Dendritic cell treated with granulocyte-macrophage colony-stimulating factor and Interleukin-4, amounts not matched to agents 40 ng/mL and 50 ng/mL, for 4 days (primary cell): ENCODE results near the gene PNCK.
"Not testable (repeated sequence)": the region's sequence is repeated elsewhere in the genome, so short reads cannot be mapped to it uniquely, and the experiment has no call there.

Experiments
- H3K27ac Mint-ChIP-seq: one replicate; pipeline ENCODE4 v1.8.0; 2022; ENCODE audit warnings: mild to moderate bottlenecking, mixed read lengths
- H3K27me3 Mint-ChIP-seq: one replicate; pipeline ENCODE4 v1.8.0; 2022; ENCODE audit warnings: mild to moderate bottlenecking, mixed read lengths
- H3K36me3 Mint-ChIP-seq: one replicate; pipeline ENCODE4 v1.8.0; 2022; ENCODE audit warnings: low read depth, mixed read lengths
- H3K4me1 Mint-ChIP-seq: one replicate; pipeline ENCODE4 v1.8.0; 2022; ENCODE audit warnings: low read depth, mixed read lengths
- H3K4me3 Mint-ChIP-seq: one replicate; pipeline ENCODE4 v1.8.0; 2022; ENCODE audit warnings: mild to moderate bottlenecking, moderate library complexity, mixed read lengths
- H3K9me3 Mint-ChIP-seq: one replicate; pipeline ENCODE4 v1.8.0; 2022; ENCODE audit warnings: mixed read lengths
- intact Hi-C: fragments of 100-400 bp; cut with micrococcal nuclease; formaldehyde crosslinking; loops from one replicate; pipeline ENCODE4 v1.15.0; 2022

PNCK gene

DNA sequence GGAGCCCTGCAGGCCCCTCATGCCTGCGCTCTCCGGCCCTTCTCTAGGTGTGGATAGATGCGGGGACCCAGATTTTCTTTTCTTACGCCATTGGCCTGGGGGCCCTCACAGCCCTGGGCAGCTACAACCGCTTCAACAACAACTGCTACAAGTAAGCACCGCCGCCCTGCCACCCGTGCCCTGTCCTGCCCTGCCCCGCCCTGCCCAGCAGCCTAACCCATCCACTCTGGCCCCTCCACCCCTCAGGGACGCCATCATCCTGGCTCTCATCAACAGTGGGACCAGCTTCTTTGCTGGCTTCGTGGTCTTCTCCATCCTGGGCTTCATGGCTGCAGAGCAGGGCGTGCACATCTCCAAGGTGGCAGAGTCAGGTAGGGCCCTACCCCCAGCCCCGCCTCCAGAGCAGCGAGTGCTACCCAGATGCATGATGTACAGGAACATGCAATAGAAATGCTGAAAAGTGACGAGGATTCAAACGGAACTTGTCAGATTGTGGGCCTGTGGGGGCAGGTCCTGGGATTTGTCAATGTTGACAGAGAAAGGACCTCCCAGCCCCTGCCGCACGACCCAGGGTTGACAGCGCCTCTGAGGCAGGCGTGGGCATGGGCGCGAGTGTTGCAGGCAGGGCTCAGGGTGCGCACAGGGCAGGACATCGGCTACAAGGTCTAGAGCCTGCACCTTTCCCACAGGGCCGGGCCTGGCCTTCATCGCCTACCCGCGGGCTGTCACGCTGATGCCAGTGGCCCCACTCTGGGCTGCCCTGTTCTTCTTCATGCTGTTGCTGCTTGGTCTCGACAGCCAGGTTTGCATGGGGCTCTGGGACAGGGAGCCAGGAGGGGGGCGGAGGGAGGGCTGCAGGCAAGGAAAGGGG, 19.8 kb upstream of the PNCK start:
- Mint-ChIP-seq H3K27me3 (peaks cover 29% of the 10 kb centered on the region), H3K36me3 (peaks cover 51% of the 10 kb centered on the region), H3K27ac (no peak overlapping the region), H3K4me1 (peaks cover 19% of the 10 kb centered on the region), H3K9me3 (no peaks in the 10 kb centered on the region), H3K4me3 (no peak overlapping the region)
- intact Hi-C loops: no loop called here

DNA sequence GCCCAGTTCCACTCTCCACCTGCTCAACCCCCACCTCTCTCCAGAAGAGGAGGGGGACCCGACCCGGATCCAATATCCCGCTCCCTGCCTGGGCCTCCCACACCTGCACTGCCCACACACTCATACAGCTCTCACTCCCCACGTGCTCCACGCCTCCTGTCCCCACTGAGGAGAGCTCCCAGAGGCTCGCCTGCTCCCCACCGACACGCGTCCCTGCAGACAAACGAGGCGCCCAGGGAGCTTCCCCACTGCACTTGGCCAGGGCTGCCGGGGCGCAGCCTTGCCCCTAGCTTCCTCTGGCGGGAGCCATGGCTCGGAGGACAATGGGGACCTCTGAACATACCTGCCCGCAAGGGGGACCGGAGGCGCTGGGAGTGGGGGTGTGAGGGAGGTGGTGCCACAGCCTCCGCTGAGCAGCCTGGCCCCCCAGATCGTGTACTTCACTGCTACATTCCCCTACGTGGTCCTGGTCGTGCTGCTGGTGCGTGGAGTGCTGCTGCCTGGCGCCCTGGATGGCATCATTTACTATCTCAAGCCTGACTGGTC, 19.1 kb upstream of the PNCK start:
- intact Hi-C loops: no loop called here
- peaks cover 44% of the 10 kb centered on the region for H3K36me3 Mint-ChIP-seq
- no peaks in the 10 kb centered on the region for H3K9me3 Mint-ChIP-seq
- H3K4me3 Mint-ChIP-seq: no peak overlapping the region
- no peak overlapping the region for H3K27ac Mint-ChIP-seq
- H3K27me3 Mint-ChIP-seq: peaks cover 29% of the 10 kb centered on the region
- peaks cover 16% of the 10 kb centered on the region for H3K4me1 Mint-ChIP-seq

DNA sequence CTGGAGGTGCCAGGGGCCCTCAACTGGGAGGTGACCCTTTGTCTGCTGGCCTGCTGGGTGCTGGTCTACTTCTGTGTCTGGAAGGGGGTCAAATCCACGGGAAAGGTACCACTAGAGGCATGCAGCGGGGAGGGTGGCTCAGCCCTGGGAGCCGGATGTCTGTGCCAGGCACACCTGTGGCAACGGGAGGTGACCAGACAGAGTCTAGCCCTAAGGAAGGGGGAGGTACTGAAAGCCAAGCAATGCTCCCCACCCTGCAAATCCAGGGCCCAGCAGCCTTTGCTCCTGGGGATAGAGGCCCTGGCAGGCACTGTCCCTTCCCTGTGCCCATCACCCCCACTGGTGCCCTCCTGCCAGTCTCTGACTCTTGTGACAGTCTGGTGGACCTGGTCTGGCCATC, 18.4 kb upstream of the PNCK start:
- intact Hi-C loops: no loop called here
- H3K27me3 Mint-ChIP-seq: peaks cover 33% of the 10 kb centered on the region
- no peak overlapping the region for H3K27ac Mint-ChIP-seq
- H3K36me3 Mint-ChIP-seq: peaks cover 37% of the 10 kb centered on the region
- H3K4me3 Mint-ChIP-seq: no peak overlapping the region
- H3K9me3 Mint-ChIP-seq: no peaks in the 10 kb centered on the region
- H3K4me1 Mint-ChIP-seq: peaks cover 15% of the 10 kb centered on the region

DNA sequence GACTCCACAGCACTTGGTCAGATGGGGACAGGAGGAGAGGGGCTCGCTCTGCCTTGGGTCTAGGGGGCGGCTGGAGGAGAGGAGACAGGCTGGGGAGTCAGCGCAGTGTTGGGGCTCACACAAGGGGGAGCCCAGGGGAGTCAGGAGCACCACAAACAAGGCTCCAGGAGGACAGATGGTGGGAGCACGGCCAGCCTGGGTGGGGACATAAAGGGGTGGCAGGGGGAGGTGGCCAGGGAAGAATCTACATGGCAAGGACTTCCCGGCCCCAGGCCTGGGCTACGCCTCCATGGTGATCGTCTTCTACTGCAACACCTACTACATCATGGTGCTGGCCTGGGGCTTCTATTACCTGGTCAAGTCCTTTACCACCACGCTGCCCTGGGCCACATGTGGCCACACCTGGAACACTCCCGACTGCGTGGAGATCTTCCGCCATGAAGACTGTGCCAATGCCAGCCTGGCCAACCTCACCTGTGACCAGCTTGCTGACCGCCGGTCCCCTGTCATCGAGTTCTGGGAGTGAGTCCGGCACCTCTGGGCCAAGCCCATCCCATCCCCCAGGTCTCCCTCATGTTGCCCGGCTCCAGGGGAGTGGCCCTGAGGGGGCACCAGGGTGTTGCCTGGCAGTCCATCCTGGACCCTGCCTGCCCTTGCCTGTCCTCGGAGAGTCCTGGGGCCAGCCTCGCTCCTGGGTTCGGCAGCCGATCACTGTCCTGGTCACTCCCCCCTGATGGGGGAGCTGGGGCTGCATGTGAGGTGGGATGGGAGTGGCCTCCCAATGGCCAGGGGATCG, 17.6 kb upstream of the PNCK start:
- Mint-ChIP-seq H3K27me3 (peaks cover 39% of the 10 kb centered on the region), H3K4me1 (peaks cover 17% of the 10 kb centered on the region), H3K36me3 (peaks cover 29% of the 10 kb centered on the region)
- H3K9me3 Mint-ChIP-seq, H3K4me3 Mint-ChIP-seq, intact Hi-C loops, H3K27ac Mint-ChIP-seq: not testable (repeated sequence)

DNA sequence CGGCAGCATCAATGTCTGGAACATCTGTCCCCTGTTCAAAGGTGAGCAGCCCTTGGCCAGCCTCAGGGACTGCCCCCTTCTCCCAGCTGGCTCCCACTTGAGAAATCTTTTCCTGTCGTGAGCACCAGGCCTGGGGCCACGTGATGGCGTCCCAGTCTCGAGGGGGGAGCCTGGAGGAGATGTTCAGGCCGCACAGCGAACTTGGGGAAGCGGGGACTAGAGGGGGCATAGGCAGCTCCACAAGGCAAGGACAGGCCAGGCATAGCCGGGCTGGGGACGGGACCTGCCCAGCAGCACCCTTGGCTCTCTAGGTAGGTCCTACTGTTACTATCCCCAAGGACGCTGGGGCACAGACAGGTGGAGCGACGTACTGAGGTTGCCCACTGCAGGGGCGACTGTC, 16.9 kb upstream of the PNCK start:
- Mint-ChIP-seq H3K36me3 (peaks cover 21% of the 10 kb centered on the region), H3K27me3 (peaks cover 45% of the 10 kb centered on the region), H3K4me3 (no peak overlapping the region), H3K4me1 (peaks cover 20% of the 10 kb centered on the region), H3K27ac (no peak overlapping the region), H3K9me3 (no peaks in the 10 kb centered on the region)
- intact Hi-C loops: no loop called here

DNA sequence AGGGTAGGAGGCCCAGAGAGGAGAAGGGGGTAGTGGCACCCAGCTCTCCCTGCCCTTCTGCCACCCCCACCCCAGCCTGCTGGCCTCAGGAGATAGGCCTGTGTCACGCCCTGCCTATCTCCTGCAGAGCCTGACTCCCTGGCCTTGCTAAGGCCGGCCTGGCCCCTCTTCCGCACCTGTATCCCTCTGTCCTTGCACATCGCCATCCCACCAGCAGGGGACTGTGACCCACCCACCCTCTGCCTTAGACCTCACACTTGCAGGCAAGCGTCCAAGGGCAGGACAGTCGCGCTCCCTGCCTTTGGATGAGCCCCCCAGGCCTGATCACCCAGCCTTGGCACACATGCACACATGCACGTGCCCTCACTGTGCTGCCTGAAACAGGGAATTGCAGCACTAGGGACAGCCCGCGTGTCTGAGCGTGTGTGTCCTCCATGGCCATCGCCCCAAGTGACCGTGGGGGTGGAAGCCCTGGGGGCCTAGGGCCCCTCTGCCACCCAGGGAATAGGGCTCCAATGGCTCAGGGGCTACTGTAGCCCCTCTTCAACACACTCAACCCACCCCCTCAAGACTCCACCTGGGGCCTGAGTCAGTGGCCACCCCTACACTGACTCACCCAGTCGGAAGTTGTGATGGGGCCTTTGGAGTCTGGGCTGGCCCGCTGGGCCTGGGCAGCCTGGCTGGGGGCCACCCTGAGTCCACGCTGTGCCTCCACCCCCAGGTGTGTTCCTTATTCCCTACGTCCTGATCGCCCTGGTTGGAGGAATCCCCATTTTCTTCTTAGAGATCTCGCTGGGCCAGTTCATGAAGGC, 16.2 kb upstream of the PNCK start:
- Mint-ChIP-seq H3K4me3 (no peak overlapping the region), H3K36me3 (peaks cover 15% of the 10 kb centered on the region), H3K27me3 (peaks cover 50% of the 10 kb centered on the region), H3K4me1 (peaks cover 20% of the 10 kb centered on the region), H3K9me3 (no peaks in the 10 kb centered on the region), H3K27ac (no peak overlapping the region)
- intact Hi-C loops: no loop called here

DNA sequence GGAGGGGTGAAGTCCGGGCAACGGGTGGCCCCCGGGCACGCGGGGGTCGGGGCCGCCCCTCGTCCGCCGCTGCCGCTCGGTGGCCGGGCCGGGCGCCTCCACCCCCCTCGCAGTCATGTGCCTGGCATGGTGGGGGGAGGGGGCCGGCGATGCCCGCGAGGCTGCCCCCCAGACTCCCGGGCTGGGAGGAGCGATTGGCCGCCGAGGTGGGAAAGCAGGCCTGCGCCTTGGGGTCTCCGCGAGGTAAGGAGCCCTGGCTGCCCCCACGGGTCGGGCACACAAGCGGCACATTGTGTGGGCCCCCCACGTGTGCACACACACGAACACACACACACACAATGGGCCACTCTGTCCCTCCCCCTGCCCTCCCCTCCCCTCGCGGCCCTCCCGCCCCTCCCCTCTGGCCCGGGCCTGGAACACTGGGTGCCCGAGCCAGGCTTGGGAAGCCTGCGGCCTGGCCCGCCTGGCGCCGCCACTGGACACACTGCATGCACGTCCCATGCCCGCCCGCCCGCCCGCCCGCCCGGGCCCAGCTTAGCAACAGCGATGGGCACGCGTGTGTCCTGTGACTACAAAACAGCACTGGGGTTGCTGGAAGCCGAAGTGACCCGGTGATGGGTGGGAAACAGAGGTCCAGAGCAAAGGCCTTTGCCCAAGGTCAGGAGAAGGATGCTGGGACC, 15.4 kb upstream of the PNCK start:
- Mint-ChIP-seq H3K36me3 (peaks cover 7% of the 10 kb centered on the region), H3K4me1 (peaks cover 20% of the 10 kb centered on the region), H3K4me3 (no peak overlapping the region), H3K27ac (no peak overlapping the region), H3K9me3 (no peaks in the 10 kb centered on the region), H3K27me3 (peaks cover 53% of the 10 kb centered on the region)
- intact Hi-C loops: no loop called here

DNA sequence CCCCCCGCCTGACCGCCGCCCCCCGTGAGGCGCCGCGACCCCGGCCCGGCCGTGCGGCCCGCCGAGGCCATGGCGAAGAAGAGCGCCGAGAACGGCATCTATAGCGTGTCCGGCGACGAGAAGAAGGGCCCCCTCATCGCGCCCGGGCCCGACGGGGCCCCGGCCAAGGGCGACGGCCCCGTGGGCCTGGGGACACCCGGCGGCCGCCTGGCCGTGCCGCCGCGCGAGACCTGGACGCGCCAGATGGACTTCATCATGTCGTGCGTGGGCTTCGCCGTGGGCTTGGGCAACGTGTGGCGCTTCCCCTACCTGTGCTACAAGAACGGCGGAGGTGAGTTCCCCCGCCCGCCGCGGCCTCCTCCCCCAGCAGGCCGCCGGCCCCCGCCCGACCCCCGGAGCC, 14.9 kb upstream of the PNCK start:
- H3K27me3 Mint-ChIP-seq: peaks cover 57% of the 10 kb centered on the region
- intact Hi-C loops: no loop called here

DNA sequence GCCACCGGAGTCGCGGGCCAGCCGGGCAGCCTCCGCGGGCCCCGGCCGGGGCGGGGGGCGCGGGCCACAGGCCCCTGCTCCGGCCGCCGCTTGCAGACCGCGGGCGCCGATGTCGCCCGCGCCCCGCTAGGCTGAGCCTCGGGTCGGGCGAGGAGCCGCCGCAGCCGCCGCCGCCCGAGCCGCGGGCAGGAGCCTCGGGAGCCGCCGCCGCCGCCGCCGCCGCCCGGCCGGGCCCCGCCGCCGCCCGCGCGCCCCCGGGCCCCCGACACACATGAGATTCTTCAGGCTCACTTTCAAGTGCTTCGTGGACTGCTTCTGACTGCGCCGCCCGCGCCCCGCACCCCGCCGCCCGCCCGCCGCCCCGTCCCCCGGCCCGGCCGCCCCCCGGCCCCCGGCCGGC, 14.5 kb upstream of the PNCK start:
- Mint-ChIP-seq H3K27ac (no peak overlapping the region), H3K4me3 (no peak overlapping the region), H3K4me1 (peaks cover 20% of the 10 kb centered on the region), H3K27me3 (peaks cover 60% of the 10 kb centered on the region), H3K9me3 (no peaks in the 10 kb centered on the region), H3K36me3 (no peaks in the 10 kb centered on the region)
- intact Hi-C loops: no loop called here

More for the DNA sequence above, 14.9 kb upstream of the PNCK start:
- H3K27ac Mint-ChIP-seq: no peak overlapping the region
- peaks cover 20% of the 10 kb centered on the region for H3K4me1 Mint-ChIP-seq
- H3K36me3 Mint-ChIP-seq: peaks cover 2% of the 10 kb centered on the region
- H3K4me3 Mint-ChIP-seq: no peak overlapping the region
- no peaks in the 10 kb centered on the region for H3K9me3 Mint-ChIP-seq

DNA sequence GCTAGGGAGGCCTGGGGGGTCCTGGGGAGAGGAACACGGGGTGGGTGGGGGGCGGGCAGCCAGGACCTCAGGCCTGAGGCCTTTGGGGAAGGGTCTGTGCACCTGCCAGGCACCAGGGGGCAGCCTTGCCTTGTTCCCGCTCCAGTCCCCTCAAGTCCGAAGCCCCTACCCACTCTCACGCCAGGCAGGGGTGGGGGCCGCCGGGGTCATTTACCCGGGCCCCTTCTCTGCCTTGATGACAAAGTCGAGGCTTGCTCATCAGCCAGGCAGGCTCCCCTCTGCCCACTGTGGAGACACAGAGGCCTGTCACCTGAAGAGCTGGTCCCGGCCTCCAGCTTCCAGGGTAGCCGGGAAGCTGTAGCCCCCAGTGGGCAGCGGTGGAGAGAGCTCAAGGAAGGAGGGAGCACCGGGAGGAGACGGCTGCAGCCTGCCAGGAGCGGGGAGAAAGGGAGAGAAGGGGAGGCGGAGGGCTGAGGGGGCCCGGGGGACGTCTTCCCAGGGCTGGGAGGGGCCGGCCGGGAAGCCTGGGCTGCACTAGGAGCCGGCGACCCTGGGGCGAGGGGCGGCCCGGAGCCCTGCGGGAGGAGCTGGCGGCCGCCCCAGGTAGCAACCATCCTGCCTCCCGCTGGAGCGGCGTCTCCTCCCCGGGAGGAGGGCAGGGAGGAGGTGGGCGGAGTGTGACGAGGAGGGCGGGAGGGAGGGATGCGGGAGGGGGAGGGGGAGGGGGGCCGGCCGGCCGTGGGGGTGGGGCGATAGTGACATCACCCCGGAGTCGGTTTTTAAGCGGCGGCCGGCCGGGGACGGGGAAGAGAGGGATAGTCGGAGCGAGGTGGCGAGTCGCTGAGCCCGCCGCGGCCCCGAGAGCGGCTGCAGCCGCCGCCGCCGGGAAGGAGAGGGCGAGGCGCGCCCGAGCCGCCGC, 13.8 kb upstream of the PNCK start, which contains the start of gene SLC6A8:
Gene SLC6A8, plus strand, starts transcription at position 806 of the 919 bp plus-strand sequence. CDS start 649 bp downstream, outside the sequence.
- Mint-ChIP-seq H3K27me3 (peaks cover 59% of the 10 kb centered on the region), H3K4me1 (peaks cover 20% of the 10 kb centered on the region), H3K9me3 (no peaks in the 10 kb centered on the region), H3K4me3 (peak within 1 kb of the TSS; percentile 70), H3K36me3 (no peaks in the 10 kb centered on the region), H3K27ac (peak within 1 kb of the TSS; percentile 67)
- intact Hi-C loops: no loop called here

DNA sequence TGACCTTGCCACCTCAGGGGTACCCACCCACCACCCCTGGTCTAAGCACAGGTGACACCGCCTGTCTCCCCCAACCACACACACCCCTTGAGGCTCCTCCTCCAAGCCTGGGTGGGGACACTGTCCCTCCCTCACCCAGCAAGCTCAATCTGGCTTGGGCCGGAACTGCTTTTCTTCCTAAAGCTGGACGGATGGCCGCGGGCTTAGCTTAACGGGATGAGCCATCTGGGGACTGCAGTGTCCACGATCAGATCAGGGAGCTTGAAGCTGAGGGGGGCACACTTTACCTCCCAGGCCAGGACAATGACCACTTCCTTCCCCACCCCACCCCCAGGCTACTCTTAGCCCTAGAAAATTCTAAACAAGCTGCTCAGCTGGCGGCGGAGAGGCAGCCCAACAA, 13.1 kb upstream of the PNCK start:
- no peak overlapping the region for H3K4me3 Mint-ChIP-seq
- no peaks in the 10 kb centered on the region for H3K9me3 Mint-ChIP-seq
- peaks cover 57% of the 10 kb centered on the region for H3K27me3 Mint-ChIP-seq
- H3K27ac Mint-ChIP-seq: no peak overlapping the region
- intact Hi-C loops: no loop called here
- H3K4me1 Mint-ChIP-seq: peaks cover 20% of the 10 kb centered on the region
- no peaks in the 10 kb centered on the region for H3K36me3 Mint-ChIP-seq
